OCI-LY1 (cell line): ENCODE results near the gene IPP.

ENCODE experiments used
- H2AFZ ChIP-seq: fragments of 200-600 bp; sonication (generic), shearing (Covaris generic); 2 replicates; pipeline ENCODE4 v1.6.0; 2014; ENCODE audit warnings: antibody characterized with exemption, mild to moderate bottlenecking, low read length
- H3F3A ChIP-seq: fragments of 200-600 bp; sonication (generic), shearing (Covaris generic); 2 replicates; pipeline ENCODE4 v1.6.0; 2014; ENCODE audit warnings: mild to moderate bottlenecking, antibody characterized with exemption, low read length, moderate library complexity; ENCODE audit not compliant: insufficient read depth
- H3K27ac ChIP-seq: fragments of 200-600 bp; sonication (generic); 2 replicates; pipeline ENCODE4 v1.5.1; 2014; ENCODE audit warnings: low read length, mixed run types, mild to moderate bottlenecking, low read depth; ENCODE audit not compliant: poor library complexity, severe bottlenecking
- H3K27me3 ChIP-seq: fragments of 200-600 bp; sonication (generic); 2 replicates; pipeline ENCODE4 v1.6.0; 2014; ENCODE audit warnings: antibody characterized with exemption, mild to moderate bottlenecking, low read length, moderate library complexity; ENCODE audit not compliant: insufficient read depth
- H3K36me3 ChIP-seq: fragments of 200-600 bp; sonication (generic); 2 replicates; pipeline ENCODE4 v1.6.1; 2014; ENCODE audit warnings: mild to moderate bottlenecking, antibody characterized with exemption, low read length, moderate library complexity, mixed read lengths; ENCODE audit not compliant: insufficient read depth
- H3K4me1 ChIP-seq: fragments of 200-600 bp; sonication (generic); 2 replicates; pipeline ENCODE4 v1.5.1; 2014; ENCODE audit warnings: mild to moderate bottlenecking, low read length, moderate library complexity; ENCODE audit not compliant: insufficient read depth, severe bottlenecking
- H3K4me2 ChIP-seq: fragments of 200-600 bp; sonication (generic), shearing (Covaris generic); 2 replicates; pipeline ENCODE4 v1.6.1; 2014; ENCODE audit warnings: low read length
- H3K4me3 ChIP-seq: fragments of 200-600 bp; sonication (generic); 2 replicates; pipeline ENCODE4 v1.5.1; 2014; ENCODE audit warnings: low read length, low read depth, mild to moderate bottlenecking, mixed read lengths; ENCODE audit not compliant: poor library complexity, severe bottlenecking
- H3K79me2 ChIP-seq: fragments of 200-600 bp; shearing (Covaris generic); 2 replicates; pipeline ENCODE4 v1.6.1; 2016; ENCODE audit warnings: mixed run types, low read length, mixed read lengths; ENCODE audit not compliant: insufficient read depth
- H3K9ac ChIP-seq: fragments of 200-600 bp; sonication (generic), shearing (Covaris generic); 2 replicates; pipeline ENCODE4 v1.6.1; 2014; ENCODE audit warnings: mild to moderate bottlenecking, low read length, mixed read lengths
- H3K9me2 ChIP-seq: fragments of 200-600 bp; sonication (generic), shearing (Covaris generic); 2 replicates; pipeline ENCODE4 v1.6.1; 2014; ENCODE audit warnings: low read depth, mild to moderate bottlenecking, low read length, mixed read lengths
- H3K9me3 ChIP-seq: fragments of 200-600 bp; shearing (Covaris generic); 2 replicates; pipeline ENCODE4 v1.6.1; 2014; ENCODE audit warnings: low read length, mixed read lengths
- H4K20me1 ChIP-seq: fragments of 200-600 bp; sonication (generic), shearing (Covaris generic); 2 replicates; pipeline ENCODE4 v1.6.0; 2016; ENCODE audit warnings: mild to moderate bottlenecking, low read length; ENCODE audit not compliant: insufficient read depth
- EZH2 ChIP-seq: fragments of 200-600 bp; sonication (generic), shearing (Covaris generic); IDR thresholded peaks from 2 replicates; pipeline ENCODE4 v1.8.0; 2017; ENCODE audit warnings: borderline replicate concordance, mixed run types, mild to moderate bottlenecking, antibody characterized with exemption, low read length, moderate library complexity, mixed read lengths
- TF ChIP-seq, protein P1 (sequence below): fragments of 200-600 bp; sonication (generic), shearing (Covaris generic); IDR thresholded peaks from 2 replicates; pipeline ENCODE4 v1.5.1; 2017; ENCODE audit warnings: mild to moderate bottlenecking, antibody characterized with exemption, low read length, moderate library complexity, mixed read lengths

The IPP gene

DNA sequence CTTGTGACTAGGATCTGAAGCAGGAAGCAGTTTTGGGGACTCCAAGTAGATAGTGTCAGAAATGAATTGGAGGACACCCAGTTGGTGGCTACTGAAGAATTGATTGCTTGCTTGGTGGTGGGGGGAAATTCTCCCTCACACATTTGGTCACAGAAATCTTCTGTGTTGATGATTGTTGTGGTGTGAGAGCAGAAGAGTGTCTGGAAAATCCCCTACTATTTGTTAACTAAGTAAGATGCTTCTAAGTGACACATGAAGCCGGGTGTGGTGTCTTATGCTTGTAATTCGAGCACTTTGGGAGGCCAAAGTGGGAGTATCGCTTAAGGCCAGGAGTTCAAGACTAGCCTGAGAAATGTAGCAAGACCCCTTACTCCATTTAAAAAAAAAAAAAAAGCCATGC lies 22.5 kb upstream of the IPP start:
- no peaks in the 10 kb centered on the region for H3K9me3 ChIP-seq
- H4K20me1 ChIP-seq = no peaks in the 10 kb centered on the region
- H3K9ac ChIP-seq = no peak overlapping the region
- H3K36me3 ChIP-seq = no peaks in the 10 kb centered on the region
- H3K79me2 ChIP-seq = no peaks in the 10 kb centered on the region
- no peak for TF ChIP-seq EZH2
- TF ChIP-seq, protein P1, sequence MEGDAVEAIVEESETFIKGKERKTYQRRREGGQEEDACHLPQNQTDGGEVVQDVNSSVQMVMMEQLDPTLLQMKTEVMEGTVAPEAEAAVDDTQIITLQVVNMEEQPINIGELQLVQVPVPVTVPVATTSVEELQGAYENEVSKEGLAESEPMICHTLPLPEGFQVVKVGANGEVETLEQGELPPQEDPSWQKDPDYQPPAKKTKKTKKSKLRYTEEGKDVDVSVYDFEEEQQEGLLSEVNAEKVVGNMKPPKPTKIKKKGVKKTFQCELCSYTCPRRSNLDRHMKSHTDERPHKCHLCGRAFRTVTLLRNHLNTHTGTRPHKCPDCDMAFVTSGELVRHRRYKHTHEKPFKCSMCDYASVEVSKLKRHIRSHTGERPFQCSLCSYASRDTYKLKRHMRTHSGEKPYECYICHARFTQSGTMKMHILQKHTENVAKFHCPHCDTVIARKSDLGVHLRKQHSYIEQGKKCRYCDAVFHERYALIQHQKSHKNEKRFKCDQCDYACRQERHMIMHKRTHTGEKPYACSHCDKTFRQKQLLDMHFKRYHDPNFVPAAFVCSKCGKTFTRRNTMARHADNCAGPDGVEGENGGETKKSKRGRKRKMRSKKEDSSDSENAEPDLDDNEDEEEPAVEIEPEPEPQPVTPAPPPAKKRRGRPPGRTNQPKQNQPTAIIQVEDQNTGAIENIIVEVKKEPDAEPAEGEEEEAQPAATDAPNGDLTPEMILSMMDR = no peak
- no peak overlapping the region for H3K4me2 ChIP-seq
- H3K4me3 ChIP-seq = no peak overlapping the region
- no peaks in the 10 kb centered on the region for H3F3A ChIP-seq
- no peak overlapping the region for H3K27ac ChIP-seq
- no peak overlapping the region for H2AFZ ChIP-seq
- no peaks in the 10 kb centered on the region for H3K4me1 ChIP-seq
- no peaks in the 10 kb centered on the region for H3K9me2 ChIP-seq
- no peaks in the 10 kb centered on the region for H3K27me3 ChIP-seq

DNA sequence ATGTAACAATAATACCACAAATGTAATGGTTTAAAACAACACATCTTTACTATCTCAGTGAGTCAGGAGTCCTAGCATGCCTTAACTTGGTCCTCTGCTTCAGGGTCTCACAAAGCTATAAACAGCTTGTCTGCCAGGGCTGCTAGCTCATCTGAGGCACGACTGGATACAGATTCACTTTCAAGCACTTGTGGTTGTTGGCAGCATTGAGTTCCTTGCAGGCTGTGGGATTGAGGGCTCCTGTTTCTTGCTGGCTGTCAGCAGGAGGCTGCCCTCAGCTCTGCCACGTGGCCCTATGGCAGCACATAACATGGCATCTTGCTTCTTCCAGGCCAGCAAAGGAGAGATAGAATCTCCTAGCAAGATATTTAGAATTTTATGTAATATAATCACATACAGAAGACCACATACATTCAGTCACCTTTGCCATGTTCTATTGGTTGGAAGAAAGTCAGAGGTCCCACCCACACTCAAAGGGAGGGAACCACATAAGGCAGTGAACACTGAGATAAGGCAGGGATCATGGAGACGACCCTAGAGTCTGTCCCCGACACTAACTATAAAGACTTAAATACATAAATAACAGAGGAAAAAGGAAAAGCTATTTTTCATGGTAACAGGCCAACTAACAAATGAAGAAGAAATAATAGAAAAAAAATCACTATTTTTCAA lies 18.9 kb upstream of the IPP start:
- Histone ChIP-seq H3K4me1 (peaks cover 5% of the 10 kb centered on the region), H3K36me3 (no peaks in the 10 kb centered on the region), H4K20me1 (no peaks in the 10 kb centered on the region), H3K79me2 (no peaks in the 10 kb centered on the region), H3K27ac (no peak overlapping the region), H3K4me2 (no peak overlapping the region), H3K9ac (no peak overlapping the region), H3K4me3 (no peak overlapping the region), H3K9me2 (no peaks in the 10 kb centered on the region), H3F3A (no peaks in the 10 kb centered on the region), H2AFZ (no peak overlapping the region), H3K9me3 (no peaks in the 10 kb centered on the region), H3K27me3 (no peaks in the 10 kb centered on the region)
- TF ChIP-seq, protein P1 = no peak
- TF ChIP-seq EZH2 = no peak

DNA sequence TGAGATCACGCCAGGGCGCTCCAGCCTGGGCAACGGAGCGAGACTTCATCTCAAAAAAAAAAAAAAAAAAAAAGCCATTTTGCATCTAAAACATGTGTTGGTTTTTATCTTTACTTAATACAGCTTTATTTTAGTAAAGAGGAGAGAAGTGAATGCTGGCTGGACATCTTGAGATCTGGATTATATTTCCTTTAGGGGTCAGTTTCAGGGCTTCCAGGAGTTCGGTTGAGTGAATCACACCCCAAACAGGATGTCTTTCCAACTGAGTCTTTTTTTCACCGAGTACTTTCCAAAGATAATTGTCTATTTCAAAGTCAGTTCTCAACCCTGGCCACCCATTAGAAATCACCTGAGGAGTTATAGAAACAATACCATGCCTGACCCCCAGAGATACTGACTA lies 16.6 kb upstream of the IPP start:
- Histone ChIP-seq H3K4me1 (peaks cover 5% of the 10 kb centered on the region), H3K9me2 (no peaks in the 10 kb centered on the region), H3K4me3 (no peak overlapping the region), H3K9me3 (peaks cover 8% of the 10 kb centered on the region), H3K27me3 (no peaks in the 10 kb centered on the region), H3K4me2 (no peak overlapping the region), H3K27ac (no peak overlapping the region), H3K36me3 (no peaks in the 10 kb centered on the region; the same call in 1 of the 2 replicates), H3K9ac (no peak overlapping the region), H4K20me1 (no peaks in the 10 kb centered on the region), H3K79me2 (no peaks in the 10 kb centered on the region), H3F3A (no peaks in the 10 kb centered on the region), H2AFZ (no peak overlapping the region)
- no peak for TF ChIP-seq EZH2
- TF ChIP-seq, protein P1 = no peak
